Keratinocyte (primary cell): ENCODE measurements around the gene SAPCD1. TPM values are rescaled to one million over a fixed set of nuclear protein-coding genes. Genes with fewer than 3 reads are reported as not detected.
A peak's percentile ranks its signal among the peaks of the same experiment; 100 is the strongest.

Source experiments
- DNase-seq: peaks from one replicate; pipeline ENCODE4 v3.0.0-alpha.2; 2011; ENCODE audit warnings: low read depth, missing footprints, low spot score
- FAIRE-seq: peaks from 2 replicates; lab custom pipeline; 2011; peaks lifted over from hg19 to GRCh38; lab: Jason Lieb, UNC
- H2AFZ ChIP-seq: 2 replicates; pipeline ENCODE4 v1.6.0; 2012; ENCODE audit warnings: low read length, control low read depth, inconsistent platforms; ENCODE audit not compliant: control insufficient read depth
- H3K27ac ChIP-seq: 2 replicates; pipeline ENCODE4 v1.5.1; 2011; ENCODE audit warnings: low read length; ENCODE audit not compliant: control insufficient read depth, insufficient read depth
- H3K27me3 ChIP-seq: 3 replicates; pipeline ENCODE4 v1.6.0; 2011; ENCODE audit warnings: low read length; ENCODE audit not compliant: control insufficient read depth, insufficient read depth; ENCODE audit errors: extremely low read depth
- H3K36me3 ChIP-seq, 2 experiments: 2 replicates in 1 of 2; 3 replicates in 1 of 2; pipeline ENCODE4 v1.5.1; 2011; ENCODE audit warnings: low read length in 2 of 2, mild to moderate bottlenecking in 1 of 2; ENCODE audit not compliant: control insufficient read depth in 2 of 2, insufficient read depth in 2 of 2; ENCODE audit errors: extremely low read depth in 1 of 2
- H3K4me1 ChIP-seq: 3 replicates; pipeline ENCODE4 v1.5.1; 2011; ENCODE audit warnings: low read length; ENCODE audit not compliant: control insufficient read depth, insufficient read depth; ENCODE audit errors: extremely low read depth
- H3K4me2 ChIP-seq: 3 replicates; pipeline ENCODE4 v1.6.0; 2011; ENCODE audit warnings: low read depth, low read length; ENCODE audit not compliant: control insufficient read depth, insufficient read depth; ENCODE audit errors: extremely low read depth
- H3K4me3 ChIP-seq, 3 experiments: fragments of 200-600 bp in 1 of 3; sonication (generic) in 1 of 3; 2 replicates in 2 of 3; 3 replicates in 1 of 3; pipeline ENCODE4 v1.5.1; 2011 to 2016; ENCODE audit warnings: low read length in 3 of 3, mild to moderate bottlenecking in 3 of 3, control low read depth in 2 of 3, inconsistent platforms in 1 of 3, low read depth in 1 of 3, mixed read lengths in 1 of 3, mixed run types in 1 of 3, moderate library complexity in 1 of 3; ENCODE audit not compliant: control insufficient read depth in 2 of 3, insufficient read depth in 2 of 3; ENCODE audit errors: extremely low read depth in 1 of 3
- H3K79me2 ChIP-seq: 2 replicates; pipeline ENCODE4 v1.6.0; 2012; ENCODE audit warnings: low read length; ENCODE audit not compliant: control insufficient read depth, insufficient read depth
- H3K9ac ChIP-seq: 3 replicates; pipeline ENCODE4 v1.6.0; 2011; ENCODE audit warnings: low read length; ENCODE audit not compliant: control insufficient read depth, insufficient read depth; ENCODE audit errors: extremely low read depth
- H3K9me1 ChIP-seq: 3 replicates; pipeline ENCODE4 v1.6.0; 2011; ENCODE audit warnings: low read length; ENCODE audit not compliant: control insufficient read depth, insufficient read depth; ENCODE audit errors: extremely low read depth
- H3K9me3 ChIP-seq: 2 replicates; pipeline ENCODE4 v1.5.1; 2012; ENCODE audit warnings: low read depth, low read length; ENCODE audit not compliant: control insufficient read depth
- H4K20me1 ChIP-seq: 3 replicates; pipeline ENCODE4 v1.6.0; 2011; ENCODE audit warnings: low read length; ENCODE audit not compliant: control insufficient read depth, insufficient read depth; ENCODE audit errors: extremely low read depth
- EZH2 ChIP-seq: IDR thresholded peaks from one replicate; pipeline ENCODE4 v1.6.1; 2012; ENCODE audit warnings: inconsistent platforms, mild to moderate bottlenecking, low read length, moderate library complexity
- dilution Hi-C: fragments of 300-500 bp; cut with MboI; formaldehyde crosslinking; loops from one replicate; pipeline ENCODE4 v1.7.0; 2020; ENCODE audit warnings: low sequenced_read_pairs; ENCODE audit not compliant: extremely low pct_ligation_motif_present
- polyA plus RNA-seq, 5 experiments: library from polyadenylated mRNA; depleted of rRNA in 3 of 5; stranded (reverse) in 3 of 5; stranded (forward) in 1 of 5; unstranded in 1 of 5; fragments of >200 nt; gene quantifications; 1 replicate in 1 of 5; 2 replicates in 3 of 5; 3 replicates in 1 of 5; pipeline versions ENCODE4 v1.2.1 to v1.2.3, GENCODE V29; 2011 to 2012; ENCODE audit warnings: missing spikeins in 2 of 5, low read depth in 1 of 5, low replicate concordance in 1 of 5
- small RNA-seq, 3 experiments: library from RNA; depleted of rRNA; stranded (forward); fragments of <200 nt; gene quantifications; one replicate each; pipeline ENCODE3, GENCODE V24; 2012; ENCODE audit warnings: low read depth in 3 of 3, low replicate concordance in 1 of 3; ENCODE audit not compliant: insufficient read length in 3 of 3
- TF ChIP-seq, protein P1 (sequence below), 3 experiments: IDR thresholded peaks in 1 of 3; conservative IDR thresholded peaks in 1 of 3; optimal IDR thresholded peaks in 1 of 3; 2 replicates in 2 of 3; 3 replicates in 1 of 3; pipeline versions ENCODE3 to v1.5.1; 2011; ENCODE audit warnings: low read length in 3 of 3, mild to moderate bottlenecking in 3 of 3, moderate library complexity in 2 of 3, control low read depth in 1 of 3, inconsistent platforms in 1 of 3; ENCODE audit not compliant: insufficient read depth in 2 of 3; ENCODE audit errors: extremely low read depth in 1 of 3

Gene SAPCD1
- polyA plus RNA-seq, 1 donor (not counting 4 experiments of a cell fraction or from before 2014, with no cell fraction given): 2.1 TPM

DNA sequence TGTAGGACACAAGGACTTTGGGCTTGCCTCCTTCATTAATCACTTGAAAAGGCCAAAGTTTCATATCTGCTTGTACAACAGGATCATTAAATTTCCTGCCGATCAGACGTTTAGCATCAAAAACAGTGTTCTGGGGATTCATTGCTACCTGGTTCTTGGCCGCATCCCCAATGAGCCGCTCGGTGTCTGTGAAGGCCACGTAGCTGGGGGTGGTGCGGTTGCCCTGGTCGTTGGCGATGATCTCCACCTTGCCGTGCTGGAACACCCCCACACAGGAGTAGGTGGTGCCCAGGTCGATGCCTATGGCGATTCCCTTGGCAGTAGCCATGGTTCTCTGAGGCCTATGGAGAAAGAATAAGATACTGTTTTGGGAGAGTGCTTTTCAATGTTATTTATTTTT, 49.2 kb downstream of the SAPCD1 start:
- DNase-seq: no peak
- Histone ChIP-seq H3K79me2 (peaks cover 3% of the 10 kb centered on the region), H3K4me1 (peaks cover 13% of the 10 kb centered on the region), H4K20me1 (no peaks in the 10 kb centered on the region), H3K9me1 (no peaks in the 10 kb centered on the region), H2AFZ (no peak overlapping the region), H3K27ac (no peak overlapping the region), H3K4me2 (no peak overlapping the region), H3K36me3 (no peaks in the 10 kb centered on the region), H3K9ac (no peak overlapping the region), H3K9me3 (no peaks in the 10 kb centered on the region), H3K27me3 (no peaks in the 10 kb centered on the region), H3K4me3 (no peak overlapping the region)
- dilution Hi-C loops: no loop called here
- no peak for TF ChIP-seq EZH2
- TF ChIP-seq, protein P1, sequence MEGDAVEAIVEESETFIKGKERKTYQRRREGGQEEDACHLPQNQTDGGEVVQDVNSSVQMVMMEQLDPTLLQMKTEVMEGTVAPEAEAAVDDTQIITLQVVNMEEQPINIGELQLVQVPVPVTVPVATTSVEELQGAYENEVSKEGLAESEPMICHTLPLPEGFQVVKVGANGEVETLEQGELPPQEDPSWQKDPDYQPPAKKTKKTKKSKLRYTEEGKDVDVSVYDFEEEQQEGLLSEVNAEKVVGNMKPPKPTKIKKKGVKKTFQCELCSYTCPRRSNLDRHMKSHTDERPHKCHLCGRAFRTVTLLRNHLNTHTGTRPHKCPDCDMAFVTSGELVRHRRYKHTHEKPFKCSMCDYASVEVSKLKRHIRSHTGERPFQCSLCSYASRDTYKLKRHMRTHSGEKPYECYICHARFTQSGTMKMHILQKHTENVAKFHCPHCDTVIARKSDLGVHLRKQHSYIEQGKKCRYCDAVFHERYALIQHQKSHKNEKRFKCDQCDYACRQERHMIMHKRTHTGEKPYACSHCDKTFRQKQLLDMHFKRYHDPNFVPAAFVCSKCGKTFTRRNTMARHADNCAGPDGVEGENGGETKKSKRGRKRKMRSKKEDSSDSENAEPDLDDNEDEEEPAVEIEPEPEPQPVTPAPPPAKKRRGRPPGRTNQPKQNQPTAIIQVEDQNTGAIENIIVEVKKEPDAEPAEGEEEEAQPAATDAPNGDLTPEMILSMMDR (optimal IDR thresholded peaks at IDR 0.05 in 1 of 3, IDR thresholded peaks at IDR 0.05 in 1 of 3, conservative IDR thresholded peaks at IDR 0.05 in 1 of 3; ENCODE audit: extremely low read depth in 1 of 3, insufficient read depth in 2 of 3, low read length in 3 of 3): no peak
- no peak for FAIRE-seq

DNA sequence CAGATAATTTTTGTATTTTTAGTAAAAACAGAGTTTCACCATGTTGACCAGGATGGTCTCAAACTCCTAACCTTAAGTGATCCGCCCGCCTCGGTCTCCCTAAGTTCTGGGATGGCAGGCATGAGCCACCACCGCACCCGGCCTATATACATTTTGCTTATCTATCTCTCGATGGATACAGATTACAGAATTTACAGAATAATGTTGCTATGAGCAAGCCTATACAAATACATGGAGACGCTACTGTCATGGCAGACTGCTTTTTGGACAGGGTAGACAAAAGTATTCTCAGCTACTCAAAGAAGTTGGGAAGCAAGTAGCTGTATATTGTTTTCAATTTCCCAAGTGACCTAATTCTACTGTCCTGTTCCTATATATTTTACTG, 51.0 kb downstream of the SAPCD1 start:
- no peak for TF ChIP-seq EZH2
- TF ChIP-seq, protein P1 (optimal IDR thresholded peaks at IDR 0.05 in 1 of 3, IDR thresholded peaks at IDR 0.05 in 1 of 3, conservative IDR thresholded peaks at IDR 0.05 in 1 of 3; ENCODE audit: extremely low read depth in 1 of 3, insufficient read depth in 2 of 3, low read length in 3 of 3): no peak
- Histone ChIP-seq H3K9me3 (no peaks in the 10 kb centered on the region), H3K36me3 (no peaks in the 10 kb centered on the region), H4K20me1 (no peaks in the 10 kb centered on the region), H3K9me1 (no peaks in the 10 kb centered on the region), H3K4me1 (peaks cover 18% of the 10 kb centered on the region), H3K27me3 (no peaks in the 10 kb centered on the region), H3K79me2 (peaks cover 16% of the 10 kb centered on the region), H3K9ac (peak overlapping the region; percentile 69), H3K4me2 (peak overlapping the region; percentile 85), H3K4me3 (peak overlapping the region in 2 of 3 experiments; percentile 49 to 54), H2AFZ (peak overlapping the region; percentile 61), H3K27ac (peak overlapping the region; percentile 84)
- dilution Hi-C loops: no loop called here
- FAIRE-seq: no peak
- DNase-seq: no peak

Small RNA genes lying within 50 kb of the gene (small RNA-seq; reads per million reads assigned to genes)
- 0 reads per million in 3 experiments for gene LY6G6D
- gene MSH5-SAPCD1: 0 reads per million in 3 experiments
- gene RF00019: 0 reads per million in 3 experiments
- gene RNU6-850P: 0 reads per million in 3 experiments
- 0 reads per million in 3 experiments for gene SAPCD1

Other genes with a start within 250 kb of the SAPCD1 start
- not detected in 3 replicates for gene MCCD1, start 233.7 kb upstream of the SAPCD1 start, polyA plus RNA-seq
- gene DDX39B, start 220.7 kb upstream of the SAPCD1 start, polyA plus RNA-seq: 270 to 540 TPM (median 314 TPM) in 3 replicates
- 0.46 to 1.3 TPM (median 0.94 TPM) in 3 replicates for gene ATP6V1G2, start 216.0 kb upstream of the SAPCD1 start, polyA plus RNA-seq
- 4.8 to 8.9 TPM (median 7.2 TPM) in 3 replicates for gene NFKBIL1, start 215.0 kb upstream of the SAPCD1 start, polyA plus RNA-seq
- 0.04 TPM in 1 of 3 replicates, not detected in the others for gene LTA, start 190.4 kb upstream of the SAPCD1 start, polyA plus RNA-seq
- 0.54 to 2.3 TPM (median 0.88 TPM) in 3 replicates for gene TNF, start 187.1 kb upstream of the SAPCD1 start, polyA plus RNA-seq
- gene LTB, start 180.2 kb upstream of the SAPCD1 start, polyA plus RNA-seq: 0.09 TPM in 1 of 3 replicates, not detected in the others
- gene LST1, start 176.4 kb upstream of the SAPCD1 start, polyA plus RNA-seq: 0.18 TPM in 1 of 3 replicates, not detected in the others
- not detected in 3 replicates for gene NCR3, start 169.7 kb upstream of the SAPCD1 start, polyA plus RNA-seq
- gene AIF1, start 147.4 kb upstream of the SAPCD1 start, polyA plus RNA-seq: not detected in 3 replicates
- 20.5 to 58.0 TPM (median 22.7 TPM) in 3 replicates for gene PRRC2A, start 141.9 kb upstream of the SAPCD1 start, polyA plus RNA-seq
- gene BAG6, start 110.0 kb upstream of the SAPCD1 start, polyA plus RNA-seq: 49.9 to 120 TPM (median 60.6 TPM) in 3 replicates
- 1.4 to 2.6 TPM (median 2.3 TPM) in 3 replicates for gene APOM, start 106.8 kb upstream of the SAPCD1 start, polyA plus RNA-seq
- gene C6orf47, start 101.9 kb upstream of the SAPCD1 start, polyA plus RNA-seq: 7.9 to 10.0 TPM (median 8.3 TPM) in 3 replicates
- 7.9 to 11.4 TPM (median 10.0 TPM) in 3 replicates for gene GPANK1, start 97.7 kb upstream of the SAPCD1 start, polyA plus RNA-seq
- 41.9 to 108 TPM (median 43.7 TPM) in 3 replicates for gene CSNK2B, start 96.6 kb upstream of the SAPCD1 start, polyA plus RNA-seq
- gene LY6G5B, start 92.7 kb upstream of the SAPCD1 start, polyA plus RNA-seq: 3.6 to 5.2 TPM (median 4.1 TPM) in 3 replicates
- gene LY6G5C, start 81.6 kb upstream of the SAPCD1 start, polyA plus RNA-seq: 0.58 to 0.95 TPM (median 0.61 TPM) in 3 replicates
- gene ABHD16A, start 59.3 kb upstream of the SAPCD1 start, polyA plus RNA-seq: 20.9 to 28.2 TPM (median 21.8 TPM) in 3 replicates
- gene LY6G6F, start 55.8 kb upstream of the SAPCD1 start, polyA plus RNA-seq: not detected in 3 replicates
- gene LY6G6D, start 47.3 kb upstream of the SAPCD1 start, polyA plus RNA-seq: 0.22 to 0.33 TPM in 2 of 3 replicates, not detected in the other
- gene LY6G6C, start 40.9 kb upstream of the SAPCD1 start, polyA plus RNA-seq: 2.3 to 3.1 TPM (median 2.4 TPM) in 3 replicates
- gene MPIG6B, start 39.3 kb upstream of the SAPCD1 start, polyA plus RNA-seq: 0.06 to 0.21 TPM (median 0.10 TPM) in 3 replicates
- gene DDAH2, start 33.4 kb upstream of the SAPCD1 start, polyA plus RNA-seq: 3.0 to 6.7 TPM (median 3.1 TPM) in 3 replicates
- 759 to 873 TPM (median 832 TPM) in 3 replicates for gene CLIC1, start 26.1 kb upstream of the SAPCD1 start, polyA plus RNA-seq
- 9.4 to 14.8 TPM (median 11.4 TPM) in 3 replicates for gene MSH5, start 22.7 kb upstream of the SAPCD1 start, polyA plus RNA-seq
- gene VWA7, start 14.7 kb downstream of the SAPCD1 start, polyA plus RNA-seq: 0.32 to 0.47 TPM (median 0.33 TPM) in 3 replicates
- gene VARS1, start 33.1 kb downstream of the SAPCD1 start, polyA plus RNA-seq: 17.2 to 57.2 TPM (median 26.3 TPM) in 3 replicates
- gene LSM2, start 44.3 kb downstream of the SAPCD1 start, polyA plus RNA-seq: 34.4 to 84.1 TPM (median 46.5 TPM) in 3 replicates
- 0.31 to 0.60 TPM (median 0.54 TPM) in 3 replicates for gene HSPA1L, start 52.6 kb downstream of the SAPCD1 start, polyA plus RNA-seq
- gene HSPA1A, start 52.9 kb downstream of the SAPCD1 start, polyA plus RNA-seq: 95.5 to 142 TPM (median 110 TPM) in 3 replicates
- 33.5 to 65.8 TPM (median 48.1 TPM) in 3 replicates for gene HSPA1B, start 65.1 kb downstream of the SAPCD1 start, polyA plus RNA-seq
- gene NEU1, start 100.2 kb downstream of the SAPCD1 start, polyA plus RNA-seq: 27.9 to 44.4 TPM (median 38.6 TPM) in 3 replicates
- 0.06 to 0.25 TPM (median 0.18 TPM) in 3 replicates for gene SLC44A4, start 116.3 kb downstream of the SAPCD1 start, polyA plus RNA-seq
- gene EHMT2, start 135.0 kb downstream of the SAPCD1 start, polyA plus RNA-seq: 17.6 to 26.5 TPM (median 17.7 TPM) in 3 replicates
- 0.55 to 0.64 TPM (median 0.63 TPM) in 3 replicates for gene ZBTB12, start 139.4 kb downstream of the SAPCD1 start, polyA plus RNA-seq
- gene C2, start 165.1 kb downstream of the SAPCD1 start, polyA plus RNA-seq: 0.04 TPM in 1 of 3 replicates, not detected in the others
- gene CFB, start 183.4 kb downstream of the SAPCD1 start, polyA plus RNA-seq: 0.84 to 2.9 TPM (median 2.5 TPM) in 3 replicates
- 45.1 to 57.9 TPM (median 51.9 TPM) in 3 replicates for gene NELFE, start 196.3 kb downstream of the SAPCD1 start, polyA plus RNA-seq
- 24.5 to 37.7 TPM (median 37.5 TPM) in 3 replicates for gene SKIC2, start 196.5 kb downstream of the SAPCD1 start, polyA plus RNA-seq
- 7.0 to 10.4 TPM (median 7.6 TPM) in 3 replicates for gene DXO, start 209.5 kb downstream of the SAPCD1 start, polyA plus RNA-seq
- gene C4A, start 219.4 kb downstream of the SAPCD1 start, polyA plus RNA-seq: 1.2 to 2.9 TPM (median 1.4 TPM) in 3 replicates